Measurements from ENCODE around the gene MRPS6. TPM values are rescaled to one million over a fixed set of nuclear protein-coding genes. Genes with fewer than 3 reads are reported as not detected.

MRPS6 gene
- polyA plus RNA-seq, 1 donor (not counting 4 experiments of a cell fraction or from before 2014, with no cell fraction given): 41.5 TPM

DNA sequence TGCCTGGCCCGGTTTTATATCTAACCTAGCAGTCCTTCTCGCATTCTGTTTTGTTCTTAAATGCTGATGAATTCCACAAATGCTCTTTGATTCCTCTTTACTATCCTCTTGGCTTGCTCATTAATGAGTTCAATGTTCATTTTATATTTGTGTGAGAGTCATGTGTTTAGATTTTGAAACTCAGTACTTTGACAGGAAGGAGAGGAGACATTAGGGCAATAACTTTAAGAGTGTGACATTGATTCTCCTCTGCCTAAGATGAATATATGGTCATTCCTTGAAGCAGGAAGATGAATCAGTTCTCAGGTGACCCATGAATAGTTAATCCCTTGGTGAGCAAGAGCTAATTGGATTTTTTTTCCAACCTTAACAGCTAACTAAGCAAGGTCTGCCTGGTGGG, 84.1 kb downstream of the MRPS6 start:
- no peaks in the 10 kb centered on the region for H4K20me1 ChIP-seq (ENCODE audit: control insufficient read depth, extremely low read depth, insufficient read depth, low read length)
- no peak overlapping the region for H3K27ac ChIP-seq (ENCODE audit: control insufficient read depth, insufficient read depth, low read length)
- no peak overlapping the region for H2AFZ ChIP-seq (ENCODE audit: control insufficient read depth, low read length)
- FAIRE-seq (no peak), DNase-seq (ENCODE audit: low read depth, low spot score) (no peak)
- dilution Hi-C loops (cut with MboI; ENCODE audit: extremely low pct_ligation_motif_present, low sequenced_read_pairs): no loop called here
- no peaks in the 10 kb centered on the region for H3K4me1 ChIP-seq (ENCODE audit: control insufficient read depth, extremely low read depth, insufficient read depth, low read length)
- no peak overlapping the region for H3K4me2 ChIP-seq (ENCODE audit: control insufficient read depth, extremely low read depth, insufficient read depth, low read depth, low read length)
- H3K9me1 ChIP-seq (ENCODE audit: control insufficient read depth, extremely low read depth, insufficient read depth, low read length): no peaks in the 10 kb centered on the region
- H3K9ac ChIP-seq (ENCODE audit: control insufficient read depth, extremely low read depth, insufficient read depth, low read length): no peak overlapping the region
- no peaks in the 10 kb centered on the region for H3K79me2 ChIP-seq (ENCODE audit: control insufficient read depth, insufficient read depth, low read length)
- no peak for TF ChIP-seq EZH2 (IDR thresholded peaks at IDR 0.05; ENCODE audit: low read length)
- TF ChIP-seq, protein P1, sequence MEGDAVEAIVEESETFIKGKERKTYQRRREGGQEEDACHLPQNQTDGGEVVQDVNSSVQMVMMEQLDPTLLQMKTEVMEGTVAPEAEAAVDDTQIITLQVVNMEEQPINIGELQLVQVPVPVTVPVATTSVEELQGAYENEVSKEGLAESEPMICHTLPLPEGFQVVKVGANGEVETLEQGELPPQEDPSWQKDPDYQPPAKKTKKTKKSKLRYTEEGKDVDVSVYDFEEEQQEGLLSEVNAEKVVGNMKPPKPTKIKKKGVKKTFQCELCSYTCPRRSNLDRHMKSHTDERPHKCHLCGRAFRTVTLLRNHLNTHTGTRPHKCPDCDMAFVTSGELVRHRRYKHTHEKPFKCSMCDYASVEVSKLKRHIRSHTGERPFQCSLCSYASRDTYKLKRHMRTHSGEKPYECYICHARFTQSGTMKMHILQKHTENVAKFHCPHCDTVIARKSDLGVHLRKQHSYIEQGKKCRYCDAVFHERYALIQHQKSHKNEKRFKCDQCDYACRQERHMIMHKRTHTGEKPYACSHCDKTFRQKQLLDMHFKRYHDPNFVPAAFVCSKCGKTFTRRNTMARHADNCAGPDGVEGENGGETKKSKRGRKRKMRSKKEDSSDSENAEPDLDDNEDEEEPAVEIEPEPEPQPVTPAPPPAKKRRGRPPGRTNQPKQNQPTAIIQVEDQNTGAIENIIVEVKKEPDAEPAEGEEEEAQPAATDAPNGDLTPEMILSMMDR (optimal IDR thresholded peaks at IDR 0.05 in 1 of 3, IDR thresholded peaks at IDR 0.05 in 1 of 3, conservative IDR thresholded peaks at IDR 0.05 in 1 of 3; ENCODE audit: extremely low read depth in 1 of 3, insufficient read depth in 2 of 3, low read length in 3 of 3): no peak
- H3K9me3 ChIP-seq (ENCODE audit: control insufficient read depth, low read depth, low read length): no peaks in the 10 kb centered on the region
- no peak overlapping the region for H3K4me3 ChIP-seq (ENCODE audit: control insufficient read depth in 2 of 3, extremely low read depth in 1 of 3, insufficient read depth in 2 of 3, low read depth in 1 of 3, low read length in 3 of 3)
- H3K27me3 ChIP-seq (ENCODE audit: control insufficient read depth, extremely low read depth, insufficient read depth, low read length): no peaks in the 10 kb centered on the region
- H3K36me3 ChIP-seq (ENCODE audit: control insufficient read depth in 2 of 2, extremely low read depth in 1 of 2, insufficient read depth in 2 of 2, low read length in 2 of 2): no peaks in the 10 kb centered on the region

- no peak for FAIRE-seq
- Histone ChIP-seq H3K9ac (ENCODE audit: control insufficient read depth, extremely low read depth, insufficient read depth, low read length) (no peak overlapping the region), H3K4me3 (ENCODE audit: control insufficient read depth in 2 of 3, extremely low read depth in 1 of 3, insufficient read depth in 2 of 3, low read depth in 1 of 3, low read length in 3 of 3) (no peak overlapping the region), H3K9me1 (ENCODE audit: control insufficient read depth, extremely low read depth, insufficient read depth, low read length) (no peaks in the 10 kb centered on the region), H2AFZ (ENCODE audit: control insufficient read depth, low read length) (no peak overlapping the region), H3K27ac (ENCODE audit: control insufficient read depth, insufficient read depth, low read length) (no peak overlapping the region), H3K27me3 (ENCODE audit: control insufficient read depth, extremely low read depth, insufficient read depth, low read length) (no peaks in the 10 kb centered on the region), H3K4me1 (ENCODE audit: control insufficient read depth, extremely low read depth, insufficient read depth, low read length) (no peaks in the 10 kb centered on the region), H4K20me1 (ENCODE audit: control insufficient read depth, extremely low read depth, insufficient read depth, low read length) (no peaks in the 10 kb centered on the region), H3K36me3 (ENCODE audit: control insufficient read depth in 2 of 2, extremely low read depth in 1 of 2, insufficient read depth in 2 of 2, low read length in 2 of 2) (no peaks in the 10 kb centered on the region), H3K4me2 (ENCODE audit: control insufficient read depth, extremely low read depth, insufficient read depth, low read depth, low read length) (no peak overlapping the region), H3K79me2 (ENCODE audit: control insufficient read depth, insufficient read depth, low read length) (no peaks in the 10 kb centered on the region), H3K9me3 (ENCODE audit: control insufficient read depth, low read depth, low read length) (no peaks in the 10 kb centered on the region)
- TF ChIP-seq, protein P1 (optimal IDR thresholded peaks at IDR 0.05 in 1 of 3, IDR thresholded peaks at IDR 0.05 in 1 of 3, conservative IDR thresholded peaks at IDR 0.05 in 1 of 3; ENCODE audit: extremely low read depth in 1 of 3, insufficient read depth in 2 of 3, low read length in 3 of 3): no peak
- TF ChIP-seq EZH2 (IDR thresholded peaks at IDR 0.05; ENCODE audit: low read length): no peak
- dilution Hi-C loops (cut with MboI; ENCODE audit: extremely low pct_ligation_motif_present, low sequenced_read_pairs): no loop called here
- DNase-seq (ENCODE audit: low read depth, low spot score): no peak
These were observed 85.8 kb downstream of the MRPS6 start for GRCh38 chr21:34158866-34159835.

All from keratinocyte (primary cell).